Measurements from ENCODE around the gene SIRT3. TPM values are rescaled to one million over a fixed set of nuclear protein-coding genes. Genes with fewer than 3 reads are reported as not detected.
A peak's percentile ranks its signal among the peaks of the same experiment; 100 is the strongest.
"Not testable (repeated sequence)": the region's sequence is repeated elsewhere in the genome, so short reads cannot be mapped to it uniquely, and the experiment has no call there.

SIRT3 gene
- total and polyA plus RNA-seq, 2 experiments from 2014 or later = 11.2 to 23.4 TPM

- H3K27ac ChIP-seq; H3K4me2 ChIP-seq; H3K4me1 ChIP-seq (ENCODE audit: insufficient read depth); H4K20me1 ChIP-seq (ENCODE audit: insufficient read depth, poor library complexity, severe bottlenecking); H3K27me3 ChIP-seq; H3K9me3 ChIP-seq (ENCODE audit: low read depth); H3K4me3 ChIP-seq; H3K9me2 ChIP-seq (replicated peaks; ENCODE audit: insufficient read depth); H3K36me3 ChIP-seq (replicated peaks; ENCODE audit: insufficient read depth, low read depth); H3K79me2 ChIP-seq; DNase-seq (ENCODE audit: low spot score); H2AFZ ChIP-seq: not testable (repeated sequence)
- WGBS (ENCODE audit: low lambda C conversion rate, missing lambda C conversion rate) = 95% methylated on average over 32 of the region's 55 CpGs
These were observed 46.9 kb downstream of the SIRT3 start for GRCh38 chr11:189200-189783.

GRCh38 chr11:180242-180641 lies 55.9 kb downstream of the SIRT3 start:
- not testable (repeated sequence) for H3K79me2 ChIP-seq; H3K27ac ChIP-seq; H3K9me2 ChIP-seq (replicated peaks; ENCODE audit: insufficient read depth); DNase-seq (ENCODE audit: low spot score); H3K36me3 ChIP-seq (replicated peaks; ENCODE audit: insufficient read depth, low read depth); H3K4me3 ChIP-seq; H3K27me3 ChIP-seq; H3K9me3 ChIP-seq (ENCODE audit: low read depth); H3K4me2 ChIP-seq; H3K4me1 ChIP-seq (ENCODE audit: insufficient read depth); H2AFZ ChIP-seq; H4K20me1 ChIP-seq (ENCODE audit: insufficient read depth, poor library complexity, severe bottlenecking)
- peak; percentile 14 for TF ChIP-seq CTCF (IDR thresholded peaks at IDR 0.05; ENCODE audit: poor library complexity)
- WGBS (ENCODE audit: low lambda C conversion rate, missing lambda C conversion rate) = 0% methylated on average over 1 of the region's 13 CpGs

Other genes with a start within 250 kb of the SIRT3 start
- not detected in 2 replicates for gene SCGB1C1, start 43.3 kb downstream of the SIRT3 start, total RNA-seq
- not detected in 2 replicates for gene SCGB1C1, start 43.3 kb downstream of the SIRT3 start, polyA plus RNA-seq
- 28.6 and 33.9 TPM in 2 replicates for gene BET1L, start 28.9 kb downstream of the SIRT3 start, total RNA-seq
- 70.5 and 76.6 TPM in 2 replicates for gene BET1L, start 28.9 kb downstream of the SIRT3 start, polyA plus RNA-seq
- 75.6 and 115 TPM in 2 replicates for gene RIC8A, start 28.6 kb downstream of the SIRT3 start, total RNA-seq
- 81.0 and 82.1 TPM in 2 replicates for gene RIC8A, start 28.6 kb downstream of the SIRT3 start, polyA plus RNA-seq
- gene PSMD13, start 634 bp upstream of the SIRT3 start, total RNA-seq = 80.8 and 91.8 TPM in 2 replicates
- 125 and 146 TPM in 2 replicates for gene PSMD13, start 634 bp upstream of the SIRT3 start, polyA plus RNA-seq
- not detected in 2 replicates for gene NLRP6, start 42.1 kb upstream of the SIRT3 start, total RNA-seq
- 1.4 TPM in 1 of 2 replicates, not detected in the other for gene NLRP6, start 42.1 kb upstream of the SIRT3 start, polyA plus RNA-seq
- 12.0 and 19.2 TPM in 2 replicates for gene PGGHG, start 52.8 kb upstream of the SIRT3 start, total RNA-seq
- 27.9 and 44.0 TPM in 2 replicates for gene PGGHG, start 52.8 kb upstream of the SIRT3 start, polyA plus RNA-seq
- not detected in 2 replicates for gene IFITM5, start 63.2 kb upstream of the SIRT3 start, total RNA-seq
- gene IFITM5, start 63.2 kb upstream of the SIRT3 start, polyA plus RNA-seq = 0.36 TPM in 1 of 2 replicates, not detected in the other
- gene IFITM2, start 71.5 kb upstream of the SIRT3 start, total RNA-seq = 59.2 and 74.6 TPM in 2 replicates
- gene IFITM2, start 71.5 kb upstream of the SIRT3 start, polyA plus RNA-seq = 504 and 535 TPM in 2 replicates
- gene IFITM1, start 77.7 kb upstream of the SIRT3 start, total RNA-seq = 98.0 and 98.9 TPM in 2 replicates
- 159 and 201 TPM in 2 replicates for gene IFITM1, start 77.7 kb upstream of the SIRT3 start, polyA plus RNA-seq
- 166 and 182 TPM in 2 replicates for gene IFITM3, start 84.5 kb upstream of the SIRT3 start, total RNA-seq
- gene IFITM3, start 84.5 kb upstream of the SIRT3 start, polyA plus RNA-seq = 2,035 and 2,121 TPM in 2 replicates
- 27.8 and 38.8 TPM in 2 replicates for gene B4GALNT4, start 133.2 kb upstream of the SIRT3 start, total RNA-seq
- gene B4GALNT4, start 133.2 kb upstream of the SIRT3 start, polyA plus RNA-seq = 30.0 and 44.6 TPM in 2 replicates
- gene PKP3, start 157.9 kb upstream of the SIRT3 start, total RNA-seq = 55.6 and 62.1 TPM in 2 replicates
- gene PKP3, start 157.9 kb upstream of the SIRT3 start, polyA plus RNA-seq = 89.5 and 91.3 TPM in 2 replicates
- gene SIGIRR, start 178.7 kb upstream of the SIRT3 start, total RNA-seq = 42.4 and 52.1 TPM in 2 replicates
- gene SIGIRR, start 178.7 kb upstream of the SIRT3 start, polyA plus RNA-seq = 77.4 and 85.3 TPM in 2 replicates
- gene ANO9, start 205.7 kb upstream of the SIRT3 start, total RNA-seq = 19.5 and 21.2 TPM in 2 replicates
- gene ANO9, start 205.7 kb upstream of the SIRT3 start, polyA plus RNA-seq = 34.9 and 35.7 TPM in 2 replicates
- gene PTDSS2, start 213.9 kb upstream of the SIRT3 start, total RNA-seq = 29.7 and 31.5 TPM in 2 replicates
- gene PTDSS2, start 213.9 kb upstream of the SIRT3 start, polyA plus RNA-seq = 50.6 and 50.8 TPM in 2 replicates

All from hepatocyte (in vitro differentiated cells).